Dendritic cell treated with granulocyte-macrophage colony-stimulating factor and Interleukin-4, amounts not matched to agents 40 ng/mL and 50 ng/mL, for 4 days (primary cell): Measurements from ENCODE around the gene DGKH.

Experiments
- H3K27ac Mint-ChIP-seq: one replicate; pipeline ENCODE4 v1.8.0; 2022; ENCODE audit warnings: mild to moderate bottlenecking, mixed read lengths
- H3K27me3 Mint-ChIP-seq: one replicate; pipeline ENCODE4 v1.8.0; 2022; ENCODE audit warnings: mild to moderate bottlenecking, mixed read lengths
- H3K36me3 Mint-ChIP-seq: one replicate; pipeline ENCODE4 v1.8.0; 2022; ENCODE audit warnings: low read depth, mixed read lengths
- H3K4me1 Mint-ChIP-seq: one replicate; pipeline ENCODE4 v1.8.0; 2022; ENCODE audit warnings: low read depth, mixed read lengths
- H3K4me3 Mint-ChIP-seq: one replicate; pipeline ENCODE4 v1.8.0; 2022; ENCODE audit warnings: mild to moderate bottlenecking, moderate library complexity, mixed read lengths
- H3K9me3 Mint-ChIP-seq: one replicate; pipeline ENCODE4 v1.8.0; 2022; ENCODE audit warnings: mixed read lengths
- intact Hi-C: fragments of 100-400 bp; cut with micrococcal nuclease; formaldehyde crosslinking; loops from one replicate; pipeline ENCODE4 v1.15.0; 2022

The DGKH gene

DNA sequence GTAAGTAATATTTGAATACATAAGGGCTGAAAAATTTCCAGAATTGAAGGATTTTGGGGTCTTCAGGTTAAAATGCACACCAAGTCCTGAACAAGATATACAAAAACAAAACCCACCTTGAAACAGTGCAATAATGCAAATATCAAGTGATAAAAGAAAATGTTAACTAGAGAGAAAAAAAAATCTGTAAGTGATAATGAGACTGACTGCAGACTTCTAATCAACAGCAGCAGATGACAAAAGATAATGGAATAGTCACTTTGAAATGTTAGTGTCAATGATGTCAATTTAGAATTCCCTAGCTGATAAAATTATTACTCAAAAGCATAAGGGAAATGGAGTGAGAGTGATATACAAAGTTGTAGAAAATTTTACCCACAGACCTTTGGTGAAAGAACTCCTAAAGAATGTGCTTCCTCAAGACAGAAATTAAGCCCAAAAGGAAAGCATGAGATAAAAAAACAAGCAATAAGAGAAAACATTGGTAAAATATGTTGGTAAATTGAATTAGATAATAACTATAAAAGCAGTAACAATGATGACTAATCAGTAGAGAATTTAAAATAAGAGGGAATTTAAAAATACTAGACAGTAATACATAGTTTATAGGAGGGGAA, 12.4 kb upstream of the DGKH start:
- Mint-ChIP-seq H3K27me3 (peaks cover 26% of the 10 kb centered on the region), H3K9me3 (peaks cover 16% of the 10 kb centered on the region), H3K4me3 (no peak overlapping the region), H3K4me1 (peaks cover 12% of the 10 kb centered on the region), H3K36me3 (peaks cover 12% of the 10 kb centered on the region), H3K27ac (no peak overlapping the region)
- intact Hi-C loops = no loop called here

DNA sequence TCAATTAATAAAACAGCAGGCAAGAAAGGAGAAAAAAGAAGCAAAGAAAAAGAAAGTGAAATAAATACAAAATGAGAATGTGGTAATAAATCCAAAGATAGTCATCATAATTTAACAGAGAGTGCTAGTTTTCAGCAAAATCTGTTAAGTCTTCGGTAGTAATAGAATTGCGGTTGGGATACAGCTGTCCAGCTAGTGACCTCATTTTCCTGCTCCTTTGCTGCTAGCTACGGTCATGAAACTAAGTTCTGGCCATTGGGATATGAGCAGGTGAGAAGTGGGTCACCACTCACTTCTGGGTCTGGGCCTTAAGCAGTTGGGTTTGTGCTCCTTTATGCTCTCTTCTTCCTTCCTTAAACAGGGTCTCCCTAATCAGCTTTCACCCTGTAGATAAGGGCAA, 11.7 kb upstream of the DGKH start:
- no peak overlapping the region for H3K4me3 Mint-ChIP-seq
- H3K27me3 Mint-ChIP-seq = peaks cover 26% of the 10 kb centered on the region
- intact Hi-C loops = no loop called here
- peaks cover 12% of the 10 kb centered on the region for H3K36me3 Mint-ChIP-seq
- H3K9me3 Mint-ChIP-seq = peaks cover 16% of the 10 kb centered on the region
- no peak overlapping the region for H3K27ac Mint-ChIP-seq
- peaks cover 19% of the 10 kb centered on the region for H3K4me1 Mint-ChIP-seq

DNA sequence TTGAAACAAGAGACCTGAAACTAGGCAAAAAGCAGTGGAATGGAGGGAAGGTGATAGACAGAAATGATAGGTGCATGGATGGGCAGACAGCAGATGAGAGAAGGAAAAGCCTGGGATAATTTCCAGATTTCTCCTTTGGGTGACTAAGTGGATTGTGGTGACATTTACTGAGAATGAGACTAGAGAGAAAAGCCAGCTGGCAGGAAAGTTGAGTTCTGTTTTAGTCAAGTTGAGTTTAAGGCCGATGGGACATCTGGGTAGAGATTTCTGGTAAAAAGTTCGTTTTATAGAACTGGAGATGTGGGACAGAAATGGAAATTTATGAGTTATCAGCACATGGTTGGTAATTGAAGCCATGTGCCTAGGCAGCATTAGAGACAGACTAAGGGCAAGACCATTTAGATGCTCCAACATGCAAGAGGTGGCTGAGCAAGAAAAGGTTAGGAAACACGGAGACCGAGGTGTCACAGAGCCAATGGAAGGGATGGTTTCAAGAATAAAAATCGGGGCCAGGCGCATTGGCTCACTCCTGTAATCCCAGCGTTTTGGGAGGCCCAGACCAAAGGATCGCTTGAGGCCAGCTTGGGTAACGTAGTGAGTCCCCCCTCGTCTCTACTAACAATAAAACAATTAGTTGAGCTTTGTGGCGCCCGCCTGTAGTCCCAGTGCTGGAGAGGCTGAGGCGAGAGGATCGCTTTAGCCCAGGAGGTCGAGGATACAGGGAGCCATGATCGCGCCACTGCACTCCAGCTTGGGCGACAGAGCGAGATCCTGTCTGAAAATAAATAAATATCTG, 9.6 kb upstream of the DGKH start:
- H3K4me1 Mint-ChIP-seq = peaks cover 23% of the 10 kb centered on the region
- H3K36me3 Mint-ChIP-seq = peaks cover 12% of the 10 kb centered on the region
- peaks cover 34% of the 10 kb centered on the region for H3K27me3 Mint-ChIP-seq
- intact Hi-C loops = no loop called here
- peaks cover 16% of the 10 kb centered on the region for H3K9me3 Mint-ChIP-seq
- peak overlapping the region; percentile 76 for H3K27ac Mint-ChIP-seq
- peak overlapping the region; percentile 92 for H3K4me3 Mint-ChIP-seq

DNA sequence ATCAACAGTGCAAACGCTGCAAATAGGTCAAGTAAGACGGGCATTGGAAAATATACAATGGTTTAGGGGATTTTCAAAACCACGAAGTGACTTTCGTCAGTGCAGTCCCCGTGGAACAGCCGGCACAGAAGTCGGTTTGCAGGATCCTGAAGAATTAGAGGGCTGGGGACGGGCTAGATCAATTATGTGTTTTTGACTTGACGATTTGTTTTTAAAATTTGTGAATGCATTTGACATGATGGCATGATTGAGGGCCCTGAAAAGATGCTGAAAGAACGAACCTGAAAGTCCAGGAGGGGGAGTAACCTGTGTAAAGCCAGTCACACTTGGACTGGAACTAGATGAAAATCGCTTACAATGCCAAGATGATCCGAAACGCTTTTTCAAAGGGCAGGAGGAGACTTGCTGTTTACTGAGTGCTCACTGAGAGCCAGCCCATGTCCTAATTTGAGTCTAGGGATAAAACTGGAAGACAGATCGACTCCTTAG, 8.9 kb upstream of the DGKH start:
- Mint-ChIP-seq H3K4me1 (peaks cover 23% of the 10 kb centered on the region), H3K36me3 (peaks cover 12% of the 10 kb centered on the region), H3K4me3 (peak overlapping the region; percentile 92), H3K27ac (peak overlapping the region; percentile 76), H3K27me3 (peaks cover 40% of the 10 kb centered on the region), H3K9me3 (peaks cover 16% of the 10 kb centered on the region)
- intact Hi-C loops = no loop called here

DNA sequence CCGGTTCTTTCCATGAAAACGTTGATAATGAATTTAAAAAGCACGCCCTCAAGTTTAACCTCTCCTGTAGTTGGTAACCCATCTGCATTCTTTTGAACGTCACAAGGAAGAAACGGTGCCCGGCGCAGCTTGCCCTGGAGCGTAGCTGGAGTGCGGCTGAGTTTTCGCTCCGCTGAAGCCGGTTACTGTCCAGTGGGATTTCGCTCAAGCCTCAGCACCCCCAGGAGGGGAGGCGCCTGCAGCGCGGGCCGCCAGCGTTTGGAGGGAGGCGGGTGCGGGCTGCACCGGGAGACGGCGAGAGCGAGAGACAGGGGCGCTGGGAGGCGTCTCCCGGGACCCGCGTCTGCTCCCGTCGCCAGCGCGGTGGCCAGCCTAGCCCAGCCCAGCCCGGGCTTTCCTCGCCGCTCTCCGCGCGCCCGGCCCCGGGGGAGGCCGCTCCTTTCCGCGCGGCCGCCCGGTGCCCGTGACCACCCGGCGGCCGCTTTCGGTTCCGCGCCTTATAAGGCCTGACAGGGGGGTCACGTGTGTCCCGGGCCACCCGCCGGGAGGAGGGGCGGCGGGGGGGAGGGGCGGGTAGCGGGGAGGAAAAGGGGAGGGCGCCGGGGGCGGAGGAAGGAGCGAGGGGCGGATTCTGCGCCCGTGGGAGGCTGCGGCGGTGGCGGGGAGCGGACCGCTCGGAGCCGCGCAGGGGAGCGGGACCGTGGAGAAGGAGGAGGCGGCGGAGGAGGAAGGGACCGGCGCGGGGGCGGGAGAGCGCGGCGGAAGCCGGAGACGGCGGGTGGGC, 8.3 kb upstream of the DGKH start:
- Mint-ChIP-seq H3K27ac (peak overlapping the region; percentile 76), H3K4me1 (peaks cover 23% of the 10 kb centered on the region), H3K27me3 (peaks cover 44% of the 10 kb centered on the region), H3K9me3 (peaks cover 16% of the 10 kb centered on the region), H3K36me3 (peaks cover 12% of the 10 kb centered on the region), H3K4me3 (peak overlapping the region; percentile 92)
- intact Hi-C loops = loop anchor here (5.0 to 10.0 kb wide), 2 partner anchors 235 to 978 kb away; partner anchors contain the start of genes AKAP11 and WBP4

DNA sequence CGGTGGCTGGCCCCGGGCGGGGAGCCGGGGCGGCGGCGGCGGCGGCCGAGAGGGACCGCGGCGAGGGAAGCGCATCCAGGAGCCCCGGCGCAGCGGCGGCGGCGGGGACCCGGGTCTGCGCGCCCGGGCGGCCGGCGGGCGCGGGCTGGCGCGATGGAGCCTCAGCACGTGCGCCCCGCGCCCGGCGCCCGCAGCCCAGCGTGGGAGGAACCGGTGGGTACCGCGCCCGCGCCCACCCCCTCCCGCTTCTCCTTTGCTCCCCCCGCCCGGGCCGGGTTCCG, 7.8 kb upstream of the DGKH start:
- peaks cover 13% of the 10 kb centered on the region for H3K9me3 Mint-ChIP-seq

DNA sequence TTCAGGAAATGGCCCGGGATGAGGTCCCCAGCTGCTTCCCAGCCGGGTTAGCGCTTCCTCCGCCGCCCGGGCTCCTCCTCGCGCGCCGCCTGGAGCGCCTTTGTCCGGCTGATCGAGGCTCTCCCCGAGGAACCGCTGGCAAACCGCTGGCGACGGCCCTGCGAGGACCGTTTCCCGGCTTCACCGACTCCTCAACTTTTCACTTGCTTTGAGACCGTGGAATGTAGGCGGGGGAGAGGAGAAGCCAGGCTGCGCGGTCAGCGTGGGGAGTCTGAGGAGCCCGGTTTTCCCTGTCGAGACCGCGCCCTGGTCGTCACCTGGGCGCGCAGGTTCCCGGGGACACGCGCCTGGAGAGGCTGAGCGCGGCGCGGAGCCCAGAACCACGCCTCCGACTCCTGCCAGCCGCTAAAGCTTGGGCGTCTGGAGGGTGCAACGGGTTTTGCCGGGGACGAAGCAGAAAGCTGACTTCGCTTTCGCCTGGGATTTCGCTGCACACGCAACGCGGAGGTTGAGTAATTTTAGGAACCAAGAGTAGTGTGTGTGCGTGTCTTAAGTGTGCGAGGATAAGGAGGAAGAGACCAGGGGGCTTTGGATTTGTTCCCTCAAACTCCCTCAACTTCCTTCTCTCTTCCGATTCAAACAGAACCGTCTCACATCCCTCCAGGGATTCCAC, 7.3 kb upstream of the DGKH start:
- H3K4me3 Mint-ChIP-seq = peak overlapping the region; percentile 72
- H3K27ac Mint-ChIP-seq = peak overlapping the region; percentile 76
- H3K9me3 Mint-ChIP-seq = peaks cover 8% of the 10 kb centered on the region
- peaks cover 23% of the 10 kb centered on the region for H3K4me1 Mint-ChIP-seq
- intact Hi-C loops = loop anchor here (1.0 to 10.0 kb wide), 3 partner anchors 8 to 979 kb away; partner anchors contain the start of genes AKAP11 and WBP4
- peaks cover 45% of the 10 kb centered on the region for H3K27me3 Mint-ChIP-seq
- peaks cover 6% of the 10 kb centered on the region for H3K36me3 Mint-ChIP-seq

More for the DNA sequence above, 7.8 kb upstream of the DGKH start:
- peak overlapping the region; percentile 76 for H3K27ac Mint-ChIP-seq
- H3K36me3 Mint-ChIP-seq = peaks cover 10% of the 10 kb centered on the region
- peak overlapping the region; percentile 92 for H3K4me3 Mint-ChIP-seq
- H3K4me1 Mint-ChIP-seq = peaks cover 23% of the 10 kb centered on the region
- peaks cover 45% of the 10 kb centered on the region for H3K27me3 Mint-ChIP-seq
- intact Hi-C loops = loop anchor here (1.0 to 10.0 kb wide), 3 partner anchors 9 to 978 kb away; partner anchors contain the start of genes AKAP11 and WBP4

DNA sequence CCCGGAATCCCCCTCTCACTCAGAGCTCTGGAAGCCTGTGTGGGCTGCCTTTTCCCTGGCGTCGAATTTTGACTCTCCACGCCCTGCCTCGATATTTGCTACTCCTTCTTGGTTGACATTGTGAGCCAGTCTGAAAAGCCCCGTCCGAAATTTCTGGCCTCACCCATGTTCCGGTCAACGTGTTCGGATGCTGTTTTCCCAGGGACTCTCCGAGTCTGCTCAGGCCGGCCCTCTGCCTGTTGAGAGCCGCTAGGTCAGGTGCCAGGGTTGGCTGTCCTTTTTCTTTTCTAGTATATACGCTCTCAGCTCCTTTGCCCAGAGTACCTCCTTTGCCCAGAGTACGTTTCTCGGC, 6.8 kb upstream of the DGKH start:
- Mint-ChIP-seq H3K9me3 (peaks cover 3% of the 10 kb centered on the region), H3K4me3 (peak overlapping the region; percentile 72), H3K36me3 (peaks cover 5% of the 10 kb centered on the region), H3K27ac (peak overlapping the region; percentile 76), H3K27me3 (peaks cover 43% of the 10 kb centered on the region), H3K4me1 (peaks cover 23% of the 10 kb centered on the region)
- intact Hi-C loops = loop anchor here (1.0 to 10.0 kb wide), 3 partner anchors 8 to 979 kb away; partner anchors contain the start of genes AKAP11 and WBP4

DNA sequence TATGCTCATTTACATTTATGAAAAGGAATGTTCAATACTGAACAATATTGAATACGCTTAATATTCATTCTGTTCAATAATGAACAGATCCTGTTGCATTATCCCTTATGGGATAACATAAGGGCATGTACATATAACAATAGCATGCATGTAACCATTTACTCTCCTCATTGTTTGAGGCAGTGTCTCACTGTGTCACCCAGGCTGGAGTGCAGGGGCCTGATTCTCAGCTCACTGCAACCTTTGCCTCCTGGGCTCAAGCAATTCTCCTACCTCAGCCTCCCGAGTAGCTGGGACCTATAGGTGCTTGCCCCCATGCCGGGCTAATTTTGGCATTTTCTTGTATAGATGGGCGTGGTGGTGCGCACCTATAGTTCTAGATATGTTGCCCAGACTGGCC, 4.8 kb upstream of the DGKH start:
- peaks cover 18% of the 10 kb centered on the region for H3K36me3 Mint-ChIP-seq
- intact Hi-C loops = loop anchor here (5.0 to 10.0 kb wide), 2 partner anchors 231 to 981 kb away; partner anchors contain the start of genes AKAP11 and WBP4
- peaks cover 40% of the 10 kb centered on the region for H3K27me3 Mint-ChIP-seq
- H3K4me1 Mint-ChIP-seq = peaks cover 34% of the 10 kb centered on the region
- no peaks in the 10 kb centered on the region for H3K9me3 Mint-ChIP-seq
- H3K27ac Mint-ChIP-seq = no peak overlapping the region
- H3K4me3 Mint-ChIP-seq = no peak overlapping the region

DNA sequence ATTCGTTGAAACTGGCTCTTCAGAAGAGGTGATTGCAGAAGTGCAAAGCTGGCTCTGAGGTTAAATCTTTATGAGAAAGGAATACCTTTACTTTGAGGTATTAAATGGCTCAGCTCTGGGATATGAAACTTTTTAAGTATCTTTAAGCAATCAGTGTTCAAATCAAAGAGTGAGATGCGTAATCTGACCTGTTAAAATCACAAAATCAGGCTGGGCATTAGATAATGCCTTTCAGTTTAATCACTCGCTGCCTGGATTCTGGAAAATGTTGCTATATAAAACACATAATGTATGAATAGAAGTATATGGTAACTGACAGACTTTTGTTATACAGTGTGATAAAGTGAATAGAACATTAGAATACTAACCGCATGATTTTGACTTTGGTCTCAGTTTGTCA, 2.0 kb upstream of the DGKH start:
- Mint-ChIP-seq H3K27me3 (peaks cover 40% of the 10 kb centered on the region), H3K4me3 (no peak overlapping the region), H3K4me1 (peaks cover 19% of the 10 kb centered on the region), H3K9me3 (no peaks in the 10 kb centered on the region), H3K36me3 (peaks cover 14% of the 10 kb centered on the region), H3K27ac (no peak overlapping the region)
- intact Hi-C loops = loop anchor here (5.0 to 10.0 kb wide), 2 partner anchors 84 to 228 kb away; partner anchors contain the start of genes AKAP11 and VWA8

DNA sequence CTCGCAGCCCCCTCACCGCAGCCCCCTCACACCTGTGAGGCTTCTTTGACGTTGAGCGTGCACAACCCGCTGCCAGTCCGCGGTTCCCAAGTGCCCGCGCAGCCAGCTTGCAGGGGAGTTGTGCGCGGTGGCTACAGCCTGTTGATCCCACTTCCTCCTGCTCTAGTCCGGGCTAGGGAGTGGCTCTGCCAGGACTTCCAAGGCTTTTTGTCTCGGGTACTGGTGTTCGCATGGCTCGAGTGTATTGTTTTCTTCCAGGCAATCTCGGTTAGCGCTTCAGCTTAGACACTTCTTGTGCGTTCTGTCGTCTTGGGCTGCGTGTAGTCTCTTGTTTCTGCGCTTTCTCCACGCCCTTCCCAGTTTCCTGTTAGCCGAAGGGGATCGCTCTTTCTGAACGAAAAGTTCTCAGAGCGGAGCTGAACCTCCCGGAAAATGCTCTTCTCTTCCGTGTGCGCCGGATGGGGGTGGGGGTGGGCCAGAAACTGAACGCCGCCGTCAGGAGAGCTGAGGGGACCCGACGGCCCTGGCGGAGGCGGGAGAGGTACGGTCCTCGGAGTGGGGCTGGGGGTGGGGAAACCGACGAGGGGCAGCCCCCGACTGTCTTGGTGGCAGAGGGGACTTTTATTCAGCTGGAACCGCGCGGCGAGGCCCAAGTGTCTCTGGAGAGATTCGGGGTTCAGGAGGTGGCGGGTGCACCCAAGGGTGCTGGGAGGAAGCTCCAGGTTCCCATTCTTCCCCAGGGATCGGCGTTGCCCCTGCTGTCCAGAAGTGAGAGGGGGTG, 697 bp upstream of the DGKH start:
- H3K27me3 Mint-ChIP-seq = peaks cover 37% of the 10 kb centered on the region
- intact Hi-C loops = loop anchor here (5.0 to 10.0 kb wide), 2 partner anchors 85 to 227 kb away; partner anchors contain the start of genes AKAP11 and VWA8
- peak overlapping the region; percentile 83 for H3K27ac Mint-ChIP-seq

DNA sequence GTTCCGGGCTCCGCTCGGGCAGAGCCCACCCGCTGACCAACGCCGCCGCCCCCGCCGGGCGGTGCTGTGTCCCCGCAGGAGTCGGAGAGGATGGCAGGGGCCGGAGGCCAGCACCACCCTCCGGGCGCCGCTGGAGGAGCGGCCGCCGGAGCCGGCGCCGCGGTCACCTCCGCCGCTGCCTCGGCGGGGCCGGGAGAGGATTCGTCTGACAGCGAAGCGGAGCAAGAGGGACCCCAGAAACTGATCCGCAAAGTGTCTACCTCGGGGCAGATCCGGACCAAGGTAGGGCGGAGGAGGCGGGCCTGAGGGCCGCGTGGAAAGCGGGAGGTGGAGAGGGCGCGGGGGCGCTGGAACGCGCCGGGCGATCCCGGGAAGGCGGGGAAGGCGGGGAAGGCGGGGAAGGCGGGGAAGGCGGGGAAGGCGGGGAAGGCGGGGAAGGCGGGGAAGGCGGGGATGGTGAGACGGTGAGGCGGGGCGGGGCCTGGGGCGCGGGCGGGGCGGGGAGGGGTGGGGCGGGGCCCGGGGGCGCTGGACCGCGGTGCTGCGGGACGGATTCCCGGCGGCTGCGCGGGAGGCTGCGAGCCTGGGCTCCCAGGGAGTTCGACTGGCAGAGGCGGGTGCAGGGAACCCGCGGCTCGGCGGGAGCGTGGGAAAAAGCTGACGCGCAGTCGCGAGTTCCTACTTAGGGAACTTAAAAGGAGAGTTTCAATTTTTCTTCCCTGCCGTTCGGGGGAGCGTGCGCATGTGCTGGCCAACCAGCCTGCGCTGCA, 421 bp downstream of the DGKH start:
- peaks cover 14% of the 10 kb centered on the region for H3K36me3 Mint-ChIP-seq
- intact Hi-C loops = loop anchor here (1.0 to 10.0 kb wide), 3 partner anchors 8 to 226 kb away; partner anchors contain the start of genes AKAP11 and VWA8
- peaks cover 32% of the 10 kb centered on the region for H3K27me3 Mint-ChIP-seq
- peaks cover 18% of the 10 kb centered on the region for H3K4me1 Mint-ChIP-seq
- peak overlapping the region; percentile 83 for H3K27ac Mint-ChIP-seq
- H3K4me3 Mint-ChIP-seq = peak overlapping the region; percentile 90
- no peaks in the 10 kb centered on the region for H3K9me3 Mint-ChIP-seq

More for the DNA sequence above, 697 bp upstream of the DGKH start:
- peak overlapping the region; percentile 90 for H3K4me3 Mint-ChIP-seq
- H3K9me3 Mint-ChIP-seq = no peaks in the 10 kb centered on the region
- peaks cover 18% of the 10 kb centered on the region for H3K4me1 Mint-ChIP-seq
- H3K36me3 Mint-ChIP-seq = peaks cover 14% of the 10 kb centered on the region
